ENCODE data around the gene DCUN1D3. TPM values are rescaled to one million over a fixed set of nuclear protein-coding genes. Genes with fewer than 3 reads are reported as not detected.

Gene DCUN1D3
- total and polyA plus RNA-seq, 2 experiments from 2014 or later: 8.5 to 13.7 TPM

- ATAC-seq (no peak), DNase-seq (ENCODE audit: low spot score) (no peak)
- Histone ChIP-seq H3K79me2 (replicated peaks; ENCODE audit: insufficient read depth) (no peaks in the 10 kb centered on the region), H3K27ac (ENCODE audit: low read depth) (no peak overlapping the region), H3K36me3 (ENCODE audit: insufficient read depth) (peaks cover 10% of the 10 kb centered on the region), H4K20me1 (replicated peaks; ENCODE audit: insufficient read depth) (no peaks in the 10 kb centered on the region), H3K4me3 (no peak overlapping the region), H2AFZ (no peak overlapping the region), H3K27me3 (ENCODE audit: insufficient read depth) (no peaks in the 10 kb centered on the region), H3K4me2 (no peak overlapping the region), H3F3A (replicated peaks; ENCODE audit: low read depth) (no peaks in the 10 kb centered on the region), H3K9me2 (ENCODE audit: insufficient read depth) (no peaks in the 10 kb centered on the region), H3K4me1 (ENCODE audit: insufficient read depth) (no peaks in the 10 kb centered on the region)
- TF ChIP-seq EZH2 (IDR thresholded peaks at IDR 0.05; ENCODE audit: low read depth, unreplicated experiment) (no peak), POLR2AphosphoS5 (IDR thresholded peaks at IDR 0.05; ENCODE audit: low read depth) (no peak), ETS1 (IDR thresholded peaks at IDR 0.05) (no peak), CTCF (conservative IDR thresholded peaks at IDR 0.05; ENCODE audit: low read depth in 2 of 2) (no peak), STAT1 (IDR thresholded peaks at IDR 0.05; ENCODE audit: unreplicated experiment) (no peak)
- no peaks in the 10 kb centered on the region for H3K4me1 Mint-ChIP-seq
- H3K9me3 Mint-ChIP-seq: no peaks in the 10 kb centered on the region; the same call in 1 of the 3 replicates
- H3K27ac Mint-ChIP-seq: no peak overlapping the region
- H3K27me3 Mint-ChIP-seq (ENCODE audit: insufficient read depth, low read depth, poor library complexity): peaks cover 2% of the 10 kb centered on the region
- H3K36me3 Mint-ChIP-seq (ENCODE audit: low read depth): peaks cover 17% of the 10 kb centered on the region; the same call in 2 of the 3 replicates
- H3K4me3 Mint-ChIP-seq: no peak overlapping the region
Measured at GRCh38 chr16:20821682-20822081, 78.5 kb downstream of the DCUN1D3 start.

GRCh38 chr16:20818929-20819585, 81.1 kb downstream of the DCUN1D3 start:
- Histone ChIP-seq H4K20me1 (replicated peaks; ENCODE audit: insufficient read depth) (no peaks in the 10 kb centered on the region), H3K79me2 (replicated peaks; ENCODE audit: insufficient read depth) (no peaks in the 10 kb centered on the region), H3K27me3 (ENCODE audit: insufficient read depth) (no peaks in the 10 kb centered on the region), H2AFZ (no peak overlapping the region), H3K4me3 (no peak overlapping the region), H3K4me2 (no peak overlapping the region), H3F3A (replicated peaks; ENCODE audit: low read depth) (no peaks in the 10 kb centered on the region), H3K4me1 (ENCODE audit: insufficient read depth) (no peaks in the 10 kb centered on the region), H3K36me3 (ENCODE audit: insufficient read depth) (peaks cover 10% of the 10 kb centered on the region), H3K27ac (ENCODE audit: low read depth) (no peak overlapping the region), H3K9me2 (ENCODE audit: insufficient read depth) (no peaks in the 10 kb centered on the region)
- Mint-ChIP-seq H3K4me1 (no peaks in the 10 kb centered on the region), H3K27me3 (ENCODE audit: insufficient read depth, low read depth, poor library complexity) (peaks cover 2% of the 10 kb centered on the region), H3K27ac (no peak overlapping the region), H3K4me3 (no peak overlapping the region), H3K36me3 (ENCODE audit: low read depth) (peaks cover 19% of the 10 kb centered on the region; the same call in 2 of the 3 replicates), H3K9me3 (no peaks in the 10 kb centered on the region; the same call in 1 of the 3 replicates)
- DNase-seq (ENCODE audit: low spot score) (no peak), ATAC-seq (no peak)
- TF ChIP-seq CTCF (conservative IDR thresholded peaks at IDR 0.05; ENCODE audit: low read depth in 2 of 2) (no peak), EZH2phosphoT487 (IDR thresholded peaks at IDR 0.05; ENCODE audit: unreplicated experiment) (no peak), EZH2 (IDR thresholded peaks at IDR 0.05; ENCODE audit: low read depth, unreplicated experiment) (no peak), STAT1 (IDR thresholded peaks at IDR 0.05; ENCODE audit: unreplicated experiment) (no peak), ZNF114 (CRISPR knock-in tag; IDR thresholded peaks at IDR 0.05) (no peak), ZNF331 (CRISPR knock-in tag; IDR thresholded peaks at IDR 0.05; ENCODE audit: low read depth) (no peak), NANOG (IDR thresholded peaks at IDR 0.05; ENCODE audit: borderline replicate concordance) (no peak)
